GM12878 (cell line): ENCODE data around the gene SORCS2.

ENCODE experiments used
- BCL11A ChIP-seq: IDR thresholded peaks from 2 replicates; pipeline ENCODE4 v1.6.1; 2011; ENCODE audit warnings: low read depth, low read length
- JUNB ChIP-seq: IDR thresholded peaks from 2 replicates; pipeline ENCODE4 v1.6.1; 2016; ENCODE audit warnings: antibody characterized with exemption, mild to moderate bottlenecking
- JUND ChIP-seq: IDR thresholded peaks from 2 replicates; pipeline ENCODE4 v1.6.1; 2012; ENCODE audit warnings: low read depth, mild to moderate bottlenecking, low read length, improper control_type of control experiment, moderate library complexity
- KDM1A ChIP-seq: fragments of 200-600 bp; sonication (generic); IDR thresholded peaks from 2 replicates; pipeline ENCODE4 v1.6.1; 2016; ENCODE audit warnings: borderline replicate concordance
- SMC3 ChIP-seq: IDR thresholded peaks from 2 replicates; pipeline ENCODE4 v1.6.1; 2011; ENCODE audit warnings: low read length, improper control_type of control experiment, borderline replicate concordance
- YY1 ChIP-seq: IDR thresholded peaks from 2 replicates; pipeline ENCODE4 v1.6.1; 2011; ENCODE audit warnings: low read depth, mild to moderate bottlenecking, low read length
- TF ChIP-seq, protein P1 (sequence below): fragments of 450-650 bp; formaldehyde crosslinking; IDR thresholded peaks from 2 replicates; pipeline ENCODE4 v1.4.0; 2022; ENCODE audit warnings: mild to moderate bottlenecking, moderate library complexity
- TF ChIP-seq, protein P2 (sequence below): fragments of 450-650 bp; IDR thresholded peaks from 2 replicates; pipeline ENCODE4 v1.6.1; 2017; ENCODE audit warnings: mild to moderate bottlenecking
- TF ChIP-seq, protein P3 (sequence below), 3 experiments: IDR thresholded peaks in 2 of 3; conservative IDR thresholded peaks in 1 of 3; 2 replicates each; pipeline ENCODE4 v1.5.1; 2011; ENCODE audit warnings: low read depth in 3 of 3, low read length in 3 of 3, mild to moderate bottlenecking in 3 of 3, control low read depth in 2 of 3, moderate library complexity in 2 of 3, inconsistent platforms in 1 of 3, mixed read lengths in 1 of 3; ENCODE audit not compliant: control insufficient read depth in 2 of 3, insufficient read depth in 1 of 3; ENCODE audit errors: extremely low read depth in 1 of 3

DNA sequence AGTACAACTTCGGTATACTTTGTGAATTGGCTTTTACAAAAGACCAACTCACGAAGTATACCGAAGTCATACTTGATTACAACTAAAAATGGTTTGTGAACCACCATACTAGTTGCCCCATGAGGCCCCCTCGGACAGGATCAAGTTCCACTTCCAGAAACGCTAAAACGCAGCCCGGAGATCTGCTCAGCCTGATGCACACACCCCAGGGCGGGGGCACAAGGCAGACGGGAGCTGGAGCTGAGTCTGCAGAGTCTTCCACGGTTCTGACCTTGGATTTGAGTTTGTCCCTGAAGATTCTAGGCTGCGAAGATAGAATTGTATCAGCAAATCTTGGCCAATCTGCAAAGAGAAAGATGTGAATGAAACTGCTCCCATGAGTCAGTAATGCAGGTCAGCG is 118.1 kb downstream of the SORCS2 start:
- TF ChIP-seq JUNB, result no peak
- TF ChIP-seq, protein P1, sequence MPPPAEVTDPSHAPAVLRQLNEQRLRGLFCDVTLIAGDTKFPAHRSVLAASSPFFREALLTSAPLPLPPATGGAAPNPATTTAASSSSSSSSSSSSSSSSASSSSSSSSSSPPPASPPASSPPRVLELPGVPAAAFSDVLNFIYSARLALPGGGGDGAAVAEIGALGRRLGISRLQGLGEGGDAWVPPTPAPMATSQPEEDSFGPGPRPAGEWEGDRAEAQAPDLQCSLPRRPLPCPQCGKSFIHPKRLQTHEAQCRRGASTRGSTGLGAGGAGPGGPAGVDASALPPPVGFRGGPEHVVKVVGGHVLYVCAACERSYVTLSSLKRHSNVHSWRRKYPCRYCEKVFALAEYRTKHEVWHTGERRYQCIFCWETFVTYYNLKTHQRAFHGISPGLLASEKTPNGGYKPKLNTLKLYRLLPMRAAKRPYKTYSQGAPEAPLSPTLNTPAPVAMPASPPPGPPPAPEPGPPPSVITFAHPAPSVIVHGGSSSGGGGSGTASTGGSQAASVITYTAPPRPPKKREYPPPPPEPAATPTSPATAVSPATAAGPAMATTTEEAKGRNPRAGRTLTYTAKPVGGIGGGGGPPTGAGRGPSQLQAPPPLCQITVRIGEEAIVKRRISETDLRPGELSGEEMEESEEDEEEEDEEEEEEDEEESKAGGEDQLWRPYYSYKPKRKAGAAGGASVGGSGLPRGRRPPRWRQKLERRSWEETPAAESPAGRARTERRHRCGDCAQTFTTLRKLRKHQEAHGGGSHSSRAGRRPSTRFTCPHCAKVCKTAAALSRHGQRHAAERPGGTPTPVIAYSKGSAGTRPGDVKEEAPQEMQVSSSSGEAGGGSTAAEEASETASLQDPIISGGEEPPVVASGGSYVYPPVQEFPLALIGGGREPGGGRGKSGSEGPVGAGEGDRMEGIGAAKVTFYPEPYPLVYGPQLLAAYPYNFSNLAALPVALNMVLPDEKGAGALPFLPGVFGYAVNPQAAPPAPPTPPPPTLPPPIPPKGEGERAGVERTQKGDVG (CRISPR knock-in tag), result no peak
- no peak for TF ChIP-seq SMC3
- TF ChIP-seq KDM1A, result no peak
- TF ChIP-seq, protein P2, sequence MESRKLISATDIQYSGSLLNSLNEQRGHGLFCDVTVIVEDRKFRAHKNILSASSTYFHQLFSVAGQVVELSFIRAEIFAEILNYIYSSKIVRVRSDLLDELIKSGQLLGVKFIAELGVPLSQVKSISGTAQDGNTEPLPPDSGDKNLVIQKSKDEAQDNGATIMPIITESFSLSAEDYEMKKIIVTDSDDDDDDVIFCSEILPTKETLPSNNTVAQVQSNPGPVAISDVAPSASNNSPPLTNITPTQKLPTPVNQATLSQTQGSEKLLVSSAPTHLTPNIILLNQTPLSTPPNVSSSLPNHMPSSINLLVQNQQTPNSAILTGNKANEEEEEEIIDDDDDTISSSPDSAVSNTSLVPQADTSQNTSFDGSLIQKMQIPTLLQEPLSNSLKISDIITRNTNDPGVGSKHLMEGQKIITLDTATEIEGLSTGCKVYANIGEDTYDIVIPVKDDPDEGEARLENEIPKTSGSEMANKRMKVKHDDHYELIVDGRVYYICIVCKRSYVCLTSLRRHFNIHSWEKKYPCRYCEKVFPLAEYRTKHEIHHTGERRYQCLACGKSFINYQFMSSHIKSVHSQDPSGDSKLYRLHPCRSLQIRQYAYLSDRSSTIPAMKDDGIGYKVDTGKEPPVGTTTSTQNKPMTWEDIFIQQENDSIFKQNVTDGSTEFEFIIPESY, result no peak
- no peak for TF ChIP-seq BCL11A
- TF ChIP-seq, protein P3, sequence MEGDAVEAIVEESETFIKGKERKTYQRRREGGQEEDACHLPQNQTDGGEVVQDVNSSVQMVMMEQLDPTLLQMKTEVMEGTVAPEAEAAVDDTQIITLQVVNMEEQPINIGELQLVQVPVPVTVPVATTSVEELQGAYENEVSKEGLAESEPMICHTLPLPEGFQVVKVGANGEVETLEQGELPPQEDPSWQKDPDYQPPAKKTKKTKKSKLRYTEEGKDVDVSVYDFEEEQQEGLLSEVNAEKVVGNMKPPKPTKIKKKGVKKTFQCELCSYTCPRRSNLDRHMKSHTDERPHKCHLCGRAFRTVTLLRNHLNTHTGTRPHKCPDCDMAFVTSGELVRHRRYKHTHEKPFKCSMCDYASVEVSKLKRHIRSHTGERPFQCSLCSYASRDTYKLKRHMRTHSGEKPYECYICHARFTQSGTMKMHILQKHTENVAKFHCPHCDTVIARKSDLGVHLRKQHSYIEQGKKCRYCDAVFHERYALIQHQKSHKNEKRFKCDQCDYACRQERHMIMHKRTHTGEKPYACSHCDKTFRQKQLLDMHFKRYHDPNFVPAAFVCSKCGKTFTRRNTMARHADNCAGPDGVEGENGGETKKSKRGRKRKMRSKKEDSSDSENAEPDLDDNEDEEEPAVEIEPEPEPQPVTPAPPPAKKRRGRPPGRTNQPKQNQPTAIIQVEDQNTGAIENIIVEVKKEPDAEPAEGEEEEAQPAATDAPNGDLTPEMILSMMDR (IDR thresholded peaks at IDR 0.05 in 2 of 3, conservative IDR thresholded peaks at IDR 0.05 in 1 of 3; ENCODE audit: control insufficient read depth in 2 of 3, extremely low read depth in 1 of 3, insufficient read depth in 1 of 3, low read depth in 3 of 3, low read length in 3 of 3), result no peak
- no peak for TF ChIP-seq YY1
- TF ChIP-seq JUND, result no peak
